GM21825 (cell line): Measurements from ENCODE around the gene ZNF654.
A peak's percentile ranks its signal among the peaks of the same experiment; 100 is the strongest.
"Not testable (repeated sequence)": the region's sequence is repeated elsewhere in the genome, so short reads cannot be mapped to it uniquely, and the experiment has no call there.

Experiments used
- ATAC-seq: cut with Tn5 transposase; IDR thresholded peaks from one replicate; pipeline ENCODE4 v1.9.1; 2021; ENCODE audit warnings: mild to moderate bottlenecking, moderate library complexity; ENCODE audit not compliant: unreplicated experiment

The ZNF654 gene

GRCh38 chr3:88058581-88059379 lies at the start of gene ZNF654, which contains the start of gene CGGBP1:
TSS of gene ZNF654 (plus strand) at chr3:88059255. CDS start at chr3:88059320, 65 bp downstream.
TSS of gene CGGBP1 (minus strand) at chr3:88059005. CDS start at chr3:88055976, 3,029 bp downstream.
- ATAC-seq = peak; percentile 95

GRCh38 chr3:88010810-88011209 lies 48.2 kb upstream of the ZNF654 start:
- ATAC-seq = no peak

GRCh38 chr3:88013592-88013991 lies 45.5 kb upstream of the ZNF654 start:
- ATAC-seq = no peak

GRCh38 chr3:88015656-88016055 lies 43.4 kb upstream of the ZNF654 start:
- not testable (repeated sequence) for ATAC-seq

- ATAC-seq = peak; percentile 97
Observed at GRCh38 chr3:88019024-88019423, 40.0 kb upstream of the ZNF654 start.

GRCh38 chr3:88025001-88025552 lies 34.0 kb upstream of the ZNF654 start:
- ATAC-seq = no peak

- ATAC-seq = no peak
Observed at GRCh38 chr3:88028876-88029275, 30.2 kb upstream of the ZNF654 start.

GRCh38 chr3:88030210-88030609 lies 28.8 kb upstream of the ZNF654 start:
- ATAC-seq = no peak

GRCh38 chr3:88031642-88032077 lies 27.4 kb upstream of the ZNF654 start:
- peak; percentile 84 for ATAC-seq

GRCh38 chr3:88032245-88032644 lies 26.8 kb upstream of the ZNF654 start:
- peak; percentile 7 for ATAC-seq

GRCh38 chr3:88033079-88033478 lies 26.0 kb upstream of the ZNF654 start:
- ATAC-seq = no peak

- no peak for ATAC-seq
Observed at GRCh38 chr3:88033808-88034207, 25.2 kb upstream of the ZNF654 start.

- ATAC-seq = no peak
Observed at GRCh38 chr3:88034491-88035275, 24.4 kb upstream of the ZNF654 start.

GRCh38 chr3:88036221-88036620 lies 22.8 kb upstream of the ZNF654 start:
- ATAC-seq = no peak

- ATAC-seq = no peak
Observed at GRCh38 chr3:88038566-88038965, 20.5 kb upstream of the ZNF654 start.

- no peak for ATAC-seq
Observed at GRCh38 chr3:88040529-88040928, 18.5 kb upstream of the ZNF654 start.

- no peak for ATAC-seq
Observed at GRCh38 chr3:88041005-88041404, 18.1 kb upstream of the ZNF654 start.

GRCh38 chr3:88044411-88044810 lies 14.6 kb upstream of the ZNF654 start:
- no peak for ATAC-seq

GRCh38 chr3:88046766-88047165 lies 12.3 kb upstream of the ZNF654 start:
- no peak for ATAC-seq

GRCh38 chr3:88057630-88058305 lies 1.3 kb upstream of the ZNF654 start:
- ATAC-seq = no peak

GRCh38 chr3:88058306-88058580 lies 812 bp upstream of the ZNF654 start:
- ATAC-seq = no peak
